Stromal cell of bone marrow (primary cell): Measurements from ENCODE around the gene EML1.

Source experiments
- DNase-seq: peaks from one replicate; pipeline ENCODE4 v3.0.0-alpha.2; 2012; ENCODE audit warnings: low read depth

The EML1 gene

DNA sequence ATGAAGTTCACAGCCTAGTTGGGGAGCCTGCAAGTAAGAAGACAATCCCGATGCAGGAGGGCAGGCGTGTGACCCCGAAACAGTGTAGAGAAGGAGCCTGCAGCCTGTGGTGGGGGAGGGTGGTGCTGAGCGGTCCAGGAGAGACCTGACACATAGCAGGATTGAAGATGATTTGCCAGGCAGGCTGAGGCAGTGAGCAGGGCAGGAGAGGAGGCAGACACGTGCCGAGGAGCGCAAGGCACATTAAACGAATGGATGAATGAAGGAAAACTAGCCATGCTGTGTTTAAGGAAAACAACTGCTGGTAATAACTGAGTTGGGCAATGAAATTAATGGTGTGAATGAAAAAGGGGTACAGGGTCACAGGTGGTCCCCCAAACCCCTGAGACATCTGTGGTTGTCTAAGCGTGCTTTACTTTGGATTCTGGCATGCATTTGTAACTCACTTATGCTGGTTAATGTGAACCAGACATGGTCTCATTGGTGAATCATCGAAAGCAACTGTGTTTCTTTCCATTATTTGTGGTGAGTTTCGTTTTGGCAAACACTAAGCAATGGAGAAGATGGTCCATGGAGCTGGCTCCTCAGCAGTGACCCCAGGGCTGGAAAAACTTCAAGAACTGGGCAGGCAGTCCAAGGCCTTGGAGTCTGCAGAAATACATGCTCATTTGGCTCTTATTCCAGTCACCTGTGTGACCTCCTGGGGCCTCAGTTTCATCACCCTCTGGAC, 175.1 kb downstream of the EML1 start:
- peak; percentile 93 for DNase-seq

DNA sequence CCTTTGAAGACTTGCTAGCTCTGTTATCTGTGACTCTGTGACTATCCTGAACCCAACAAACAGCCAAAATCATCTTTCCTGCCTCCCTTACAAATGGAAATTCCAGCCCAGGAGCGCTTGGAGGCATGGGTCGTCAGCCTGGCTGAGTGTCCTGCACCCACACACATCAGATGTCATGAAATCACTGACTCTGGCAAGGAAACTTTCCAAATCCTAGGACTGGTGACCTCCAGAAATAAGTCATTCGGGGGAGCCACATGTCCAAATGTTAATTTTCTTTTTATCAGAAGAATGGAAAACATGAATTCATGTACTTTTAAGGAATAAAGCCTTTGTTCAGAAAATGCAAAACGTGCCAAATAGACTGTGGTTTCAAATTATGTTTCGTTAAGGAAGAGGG, 175.7 kb downstream of the EML1 start:
- DNase-seq = peak; percentile 55

DNA sequence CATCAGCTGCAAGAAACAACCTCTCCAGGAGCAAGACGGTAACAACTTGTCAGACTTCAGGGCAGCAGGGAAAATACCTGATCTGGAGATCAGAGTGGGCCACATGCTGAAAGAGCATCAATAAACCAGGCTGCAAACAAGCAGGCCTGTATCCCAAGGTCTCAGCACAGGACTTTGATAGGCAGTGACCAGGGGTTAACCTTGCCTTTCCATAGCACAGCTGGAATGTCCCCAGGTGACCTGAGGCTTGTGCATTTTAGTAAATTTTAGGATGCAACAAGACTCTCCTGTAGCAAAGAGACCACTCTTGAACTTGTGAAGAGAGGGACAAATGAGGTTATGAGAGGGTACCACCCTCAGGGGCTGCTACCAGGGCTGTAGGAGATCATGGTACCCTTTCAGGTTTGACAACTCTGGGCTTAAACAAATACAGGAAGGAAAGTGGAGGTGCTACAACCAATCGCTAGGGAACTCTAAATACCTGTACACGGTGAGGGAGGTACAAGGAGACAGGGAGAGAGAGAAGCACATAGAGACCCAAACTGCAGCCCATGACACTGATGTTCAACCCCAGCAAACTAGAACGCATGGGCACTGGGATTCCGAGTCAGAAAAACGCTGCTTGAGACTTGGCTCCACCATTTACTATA, 176.6 kb downstream of the EML1 start:
- DNase-seq = no peak

DNA sequence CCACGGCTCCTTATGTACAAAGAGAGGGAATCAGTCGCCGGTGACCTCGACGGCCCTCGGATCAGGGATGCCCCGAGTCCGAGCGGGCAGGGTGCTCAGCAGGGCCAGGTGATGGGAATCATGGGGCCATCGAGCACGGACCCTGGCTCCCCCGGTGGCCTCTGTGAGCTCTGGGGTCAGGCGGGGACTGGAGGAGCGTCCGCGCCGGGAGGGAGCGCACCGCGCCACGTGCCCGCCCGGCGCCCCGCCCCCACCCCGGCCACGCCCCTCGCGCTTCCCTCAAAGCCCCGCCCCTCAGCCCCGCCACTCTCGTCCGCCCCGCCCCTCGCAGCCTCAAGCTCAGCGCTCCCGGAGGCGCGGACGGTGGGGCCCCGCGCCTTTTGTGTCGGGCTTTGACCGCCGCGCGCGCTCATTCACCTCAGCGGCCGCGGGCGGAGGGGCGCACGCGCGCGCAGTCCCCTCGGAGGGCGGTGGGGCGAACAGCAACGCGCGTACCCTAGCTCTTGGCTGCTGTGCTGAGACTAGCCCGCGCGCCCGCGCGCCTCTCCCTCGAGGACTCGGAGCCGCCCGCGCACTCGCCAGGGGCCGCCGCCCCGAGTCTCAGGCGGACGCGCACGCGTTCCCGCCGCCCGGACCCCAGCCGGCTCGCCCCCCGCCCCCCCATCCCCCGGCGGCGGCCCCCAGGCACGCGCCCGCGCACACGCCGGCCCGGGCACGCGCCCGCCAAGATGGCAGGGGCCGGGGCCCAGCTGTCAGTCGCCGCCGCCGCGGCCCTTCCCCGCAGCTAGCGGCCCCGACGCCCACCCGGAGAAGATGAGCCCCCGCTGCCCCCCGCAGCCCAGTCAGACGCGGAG, 178.1 kb downstream of the EML1 start:
- peak; percentile 55 for DNase-seq

DNA sequence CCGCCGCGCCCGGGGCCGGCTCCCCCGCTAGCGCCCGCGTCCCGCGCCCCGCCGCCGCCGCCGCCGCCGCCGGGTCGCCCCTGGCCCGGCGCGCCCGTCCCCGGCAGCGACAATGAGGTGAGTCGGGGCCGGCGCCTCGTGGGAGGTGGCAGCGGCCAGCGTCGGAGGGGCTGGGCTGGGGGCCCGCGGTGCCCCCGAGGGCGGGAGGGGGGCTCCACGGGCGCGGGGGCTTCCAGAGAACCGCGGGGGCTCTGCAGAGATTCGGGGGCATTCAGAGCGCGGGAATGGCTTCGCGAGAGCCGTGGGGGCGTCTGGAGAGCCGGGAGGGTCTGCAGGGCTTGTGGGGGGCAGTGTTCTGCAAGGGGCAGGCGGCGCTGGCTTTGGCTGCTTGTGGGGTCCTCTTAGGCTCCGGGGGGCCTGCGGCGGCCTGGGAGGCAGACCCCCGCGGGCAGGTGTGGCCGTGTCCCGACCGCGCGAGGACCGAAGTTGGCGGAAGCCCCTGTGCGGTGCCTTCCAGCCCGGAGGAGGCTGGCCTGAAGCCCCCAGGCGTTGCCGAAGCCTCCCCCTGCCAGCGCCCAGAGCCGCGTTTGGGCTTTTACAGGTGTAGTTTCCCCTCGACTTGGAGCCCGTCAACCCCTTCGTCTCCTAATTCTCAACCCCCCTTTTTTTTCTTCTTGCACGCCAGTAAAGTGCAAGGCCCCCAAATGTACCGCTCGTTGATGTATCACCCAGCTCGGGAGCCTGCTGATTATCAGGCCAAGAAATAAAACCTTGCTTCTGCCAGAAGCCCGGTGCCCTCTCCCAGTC, 178.9 kb downstream of the EML1 start:
- no peak for DNase-seq

DNA sequence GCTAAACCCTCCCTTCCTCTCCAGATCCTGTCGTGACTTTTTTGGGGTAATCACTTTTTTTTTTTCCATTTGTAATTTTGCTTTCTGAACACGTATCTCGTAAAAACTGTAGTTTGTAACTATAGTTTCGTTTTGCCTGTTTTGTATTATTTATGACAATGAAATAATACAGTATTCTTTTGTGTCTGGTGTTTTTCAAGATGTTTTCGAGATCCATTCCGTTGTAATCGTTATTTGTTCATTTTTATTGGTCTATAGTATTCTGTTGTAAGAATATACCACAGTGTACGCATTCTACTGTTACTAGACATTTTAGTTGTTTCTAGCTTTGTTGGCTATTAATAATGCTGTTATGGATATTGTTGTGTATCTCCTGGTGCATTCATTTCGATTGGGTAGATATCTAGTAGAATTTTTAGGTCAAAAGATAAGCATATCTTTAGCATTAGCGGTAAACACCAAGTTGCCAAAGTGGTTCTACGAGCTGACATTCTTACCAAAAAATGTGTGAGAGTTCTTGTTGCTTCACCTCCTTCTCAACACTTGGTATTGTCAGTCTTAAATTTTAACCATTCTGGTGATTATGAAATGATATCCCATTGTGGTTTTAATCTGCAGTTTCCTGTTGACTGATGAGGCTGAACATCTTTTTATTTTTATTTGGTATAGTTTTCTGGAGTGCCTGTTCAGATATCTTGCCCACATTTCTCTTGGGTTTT, 179.7 kb downstream of the EML1 start:
- no peak for DNase-seq

DNA sequence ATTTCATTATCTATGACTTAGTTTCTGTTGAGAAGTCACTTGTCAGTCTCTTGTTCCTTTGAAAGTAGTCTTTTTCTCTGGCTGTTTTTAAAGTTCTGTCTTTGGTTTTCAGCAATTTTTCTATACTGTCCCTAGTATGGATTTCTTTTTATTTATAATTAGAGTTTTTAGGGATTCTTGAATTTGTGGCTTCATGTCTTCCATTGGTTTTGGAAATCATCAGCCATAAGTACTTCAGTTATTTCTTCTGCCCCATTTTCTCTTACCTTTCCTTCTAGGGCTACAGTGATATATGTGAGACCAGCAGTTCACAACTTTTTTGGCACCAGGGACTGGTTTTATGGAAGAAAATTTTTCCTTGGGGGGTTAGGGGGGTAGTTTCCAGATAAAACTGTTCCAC, 182.0 kb downstream of the EML1 start:
- no peak for DNase-seq

DNA sequence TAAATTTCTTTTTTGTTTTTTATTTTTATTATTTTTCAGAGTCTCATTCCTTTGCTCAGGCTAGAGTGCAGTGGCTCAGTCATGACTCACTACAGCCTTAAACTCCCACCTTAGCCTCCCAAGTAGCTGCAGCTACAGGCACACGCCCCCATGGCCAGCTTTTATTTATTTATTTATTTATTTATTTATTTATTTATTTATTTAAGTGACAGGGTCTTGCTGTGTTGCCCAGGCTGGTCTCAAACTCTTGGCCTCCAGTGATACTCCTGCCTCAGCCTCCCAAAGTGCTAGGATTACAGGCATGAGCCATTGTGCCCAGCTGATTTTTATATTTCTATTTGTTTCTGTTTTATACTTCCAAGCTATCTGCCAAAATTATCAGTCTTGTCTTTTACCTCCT, 182.8 kb downstream of the EML1 start:
- no peak for DNase-seq

DNA sequence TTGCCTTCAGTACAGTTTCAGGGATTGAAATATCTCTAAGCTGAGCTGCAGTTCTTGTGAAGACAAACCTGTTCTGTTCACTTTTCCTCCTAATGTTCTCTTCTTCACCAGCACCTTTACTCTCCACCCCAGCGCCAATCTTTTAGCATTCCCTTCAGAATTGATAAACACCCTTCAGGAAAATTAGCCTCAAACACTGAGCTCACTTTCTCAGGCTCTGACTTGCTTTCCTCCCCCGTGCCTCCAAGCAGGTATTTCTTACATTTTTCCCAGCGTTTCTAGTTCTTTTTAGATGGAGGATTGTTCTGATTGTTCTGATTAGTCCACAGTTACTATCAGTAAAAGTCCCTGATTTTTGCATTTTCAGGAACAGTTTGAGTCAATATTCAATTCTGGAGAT, 183.5 kb downstream of the EML1 start:
- DNase-seq = no peak

DNA sequence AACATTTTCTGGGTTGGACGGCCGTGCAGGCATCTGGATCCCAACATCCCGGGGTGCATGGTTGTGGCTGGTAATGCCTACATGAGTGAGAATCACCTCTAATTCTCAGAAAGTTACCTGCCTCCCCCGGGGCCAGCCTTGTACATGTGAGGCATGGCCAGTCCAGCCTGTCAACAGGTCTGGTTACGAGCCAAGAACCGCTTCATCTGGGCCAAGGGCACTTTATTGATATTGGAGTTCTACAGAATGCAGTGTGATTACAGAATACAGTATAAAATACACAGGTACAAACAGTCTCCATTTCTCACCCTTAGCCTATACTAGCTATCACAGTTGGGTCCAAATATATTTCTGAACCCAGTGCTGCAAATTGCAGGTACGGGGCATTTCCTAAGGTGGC, 187.1 kb downstream of the EML1 start:
- DNase-seq = no peak

DNA sequence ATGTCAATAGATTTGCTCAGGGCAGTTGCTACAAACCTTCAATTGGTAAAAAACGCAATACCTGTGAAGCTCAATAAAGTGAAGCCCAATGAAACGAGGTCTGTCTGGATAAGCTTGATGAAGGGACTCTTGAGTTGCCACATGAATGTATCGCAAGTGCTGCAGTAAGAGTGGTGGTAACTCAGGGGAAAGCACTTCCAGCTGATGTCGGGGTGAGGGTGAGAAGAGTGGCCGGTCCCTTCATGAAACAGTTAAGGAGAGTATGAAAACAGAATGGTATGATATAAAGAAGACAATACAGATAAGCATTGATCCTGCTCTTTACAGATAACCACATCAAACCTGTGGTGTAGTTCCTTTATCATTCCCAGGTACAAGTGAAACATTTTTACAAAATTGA, 188.6 kb downstream of the EML1 start:
- no peak for DNase-seq

DNA sequence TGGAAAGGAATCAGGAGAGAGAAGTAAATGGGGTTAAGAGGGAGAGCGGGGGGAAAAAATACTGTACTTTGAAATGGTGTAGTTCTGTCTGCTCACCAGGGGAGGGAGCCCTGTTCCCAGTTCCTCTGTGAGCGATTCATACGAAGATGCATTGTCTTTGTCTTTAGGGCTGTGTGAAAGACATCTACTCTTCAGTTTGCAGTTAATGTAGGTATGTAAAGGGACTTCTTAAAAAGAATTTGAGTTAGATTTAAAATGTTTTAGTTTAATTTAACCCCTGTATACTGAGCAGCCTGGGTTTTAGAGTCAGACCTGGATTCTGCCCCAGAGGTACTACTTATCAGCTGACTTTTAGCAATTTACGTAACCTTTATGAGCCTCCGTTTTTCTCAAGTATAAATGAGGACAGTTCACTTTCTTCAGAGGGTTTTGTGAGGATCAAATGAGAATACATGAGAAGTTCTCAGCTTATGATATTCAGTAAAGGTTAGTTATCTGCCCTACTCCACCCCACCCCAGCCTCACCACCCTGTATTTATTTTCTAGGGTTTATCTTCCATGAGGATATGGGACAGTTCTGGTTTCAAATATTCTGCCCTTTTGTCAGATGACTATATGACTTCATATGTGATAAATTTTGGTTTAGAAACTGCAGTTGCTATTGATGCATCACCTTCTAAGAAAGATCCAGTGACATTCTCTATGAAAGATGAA, 189.5 kb downstream of the EML1 start:
- DNase-seq = peak; percentile 40

DNA sequence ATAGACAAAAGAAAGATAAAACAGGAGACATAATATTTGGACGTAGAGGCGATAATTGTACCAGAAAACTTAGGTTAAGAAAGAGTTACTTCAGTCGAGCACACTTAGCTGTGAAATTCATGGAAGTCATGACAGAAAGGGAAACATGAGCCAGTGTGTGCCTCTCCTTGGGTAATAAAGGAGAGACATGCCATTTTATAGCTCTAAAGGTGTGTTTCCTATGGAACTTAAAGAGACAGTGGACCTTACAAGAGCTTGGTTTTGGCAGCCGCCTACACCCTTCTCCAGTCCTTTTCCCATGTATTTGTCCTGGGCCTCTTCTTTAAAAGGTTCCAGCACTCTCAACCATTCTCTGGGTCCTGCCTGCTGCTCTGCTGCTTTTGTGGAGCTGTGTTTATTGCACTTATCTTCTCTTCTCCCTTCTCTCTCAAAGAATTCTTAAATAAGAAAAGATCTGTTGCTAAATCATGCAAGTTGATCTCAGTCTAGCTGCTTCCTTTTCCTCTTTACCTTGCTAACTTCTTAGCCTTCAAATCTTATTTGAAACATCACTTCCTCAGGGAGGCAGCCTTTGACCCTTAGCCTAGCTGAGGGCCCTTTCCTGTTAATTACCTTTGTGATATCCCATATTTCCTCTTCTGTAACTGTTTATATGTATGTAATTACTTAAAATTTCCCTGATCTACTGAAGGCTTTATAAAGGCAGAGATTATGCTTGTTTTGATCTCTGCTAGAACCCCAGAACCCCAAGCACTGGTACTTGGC, 190.2 kb downstream of the EML1 start:
- DNase-seq = no peak

DNA sequence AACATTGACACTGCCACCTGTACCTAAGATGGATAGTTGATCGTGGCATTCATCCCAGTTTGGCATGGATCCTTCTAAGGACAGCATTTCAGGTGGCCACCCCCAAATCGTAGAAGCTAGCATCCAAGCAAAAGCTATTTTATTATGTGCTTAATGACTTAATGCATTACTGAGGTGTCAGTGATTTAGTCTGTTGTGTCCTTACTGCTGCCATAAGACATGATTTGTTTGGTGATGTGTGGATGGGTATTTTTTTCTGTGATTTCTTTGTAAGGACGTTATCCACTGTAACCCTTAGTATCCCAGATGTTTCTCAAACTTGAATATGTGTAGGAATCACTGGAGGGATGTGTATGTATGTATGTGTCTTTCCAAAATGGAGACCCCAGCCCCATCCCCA, 190.8 kb downstream of the EML1 start:
- DNase-seq = no peak

DNA sequence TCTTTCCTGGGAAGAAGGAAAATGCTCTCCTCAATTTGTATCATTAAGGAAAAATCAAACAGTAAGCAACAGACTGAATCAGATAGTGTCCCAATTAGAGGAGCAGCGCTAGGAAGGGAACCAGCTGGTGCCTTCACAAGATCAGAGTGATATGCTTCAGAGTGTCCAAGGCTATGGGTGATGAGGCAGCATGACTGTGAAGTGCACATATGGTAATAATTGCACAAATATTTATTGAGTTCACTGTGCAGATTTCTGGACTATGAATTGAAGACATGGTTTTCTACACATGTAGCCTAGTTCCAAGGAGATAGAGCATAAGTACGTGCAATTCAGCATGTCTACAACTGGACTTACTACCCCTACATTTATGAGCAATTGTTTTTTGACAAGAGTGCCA, 193.2 kb downstream of the EML1 start:
- DNase-seq = no peak

DNA sequence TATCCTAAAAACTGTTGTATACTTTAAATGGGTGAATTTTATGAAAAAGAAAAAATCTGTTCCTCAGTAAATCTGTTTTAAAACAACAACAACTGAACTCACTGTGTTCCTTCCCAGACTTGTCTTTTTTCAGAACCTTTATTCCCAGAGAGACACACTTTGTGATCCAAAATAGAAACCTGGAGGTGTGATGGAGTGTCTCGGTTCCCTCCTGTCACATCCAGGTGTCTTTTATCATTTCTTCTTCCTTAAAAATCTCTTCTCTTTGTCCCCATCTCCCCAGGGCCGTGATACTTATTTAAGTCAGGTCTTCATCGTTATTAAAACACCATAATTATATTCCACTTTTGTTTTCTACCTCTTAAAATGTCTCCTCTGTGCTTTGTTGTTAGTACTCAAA, 195.8 kb downstream of the EML1 start:
- no peak for DNase-seq

DNA sequence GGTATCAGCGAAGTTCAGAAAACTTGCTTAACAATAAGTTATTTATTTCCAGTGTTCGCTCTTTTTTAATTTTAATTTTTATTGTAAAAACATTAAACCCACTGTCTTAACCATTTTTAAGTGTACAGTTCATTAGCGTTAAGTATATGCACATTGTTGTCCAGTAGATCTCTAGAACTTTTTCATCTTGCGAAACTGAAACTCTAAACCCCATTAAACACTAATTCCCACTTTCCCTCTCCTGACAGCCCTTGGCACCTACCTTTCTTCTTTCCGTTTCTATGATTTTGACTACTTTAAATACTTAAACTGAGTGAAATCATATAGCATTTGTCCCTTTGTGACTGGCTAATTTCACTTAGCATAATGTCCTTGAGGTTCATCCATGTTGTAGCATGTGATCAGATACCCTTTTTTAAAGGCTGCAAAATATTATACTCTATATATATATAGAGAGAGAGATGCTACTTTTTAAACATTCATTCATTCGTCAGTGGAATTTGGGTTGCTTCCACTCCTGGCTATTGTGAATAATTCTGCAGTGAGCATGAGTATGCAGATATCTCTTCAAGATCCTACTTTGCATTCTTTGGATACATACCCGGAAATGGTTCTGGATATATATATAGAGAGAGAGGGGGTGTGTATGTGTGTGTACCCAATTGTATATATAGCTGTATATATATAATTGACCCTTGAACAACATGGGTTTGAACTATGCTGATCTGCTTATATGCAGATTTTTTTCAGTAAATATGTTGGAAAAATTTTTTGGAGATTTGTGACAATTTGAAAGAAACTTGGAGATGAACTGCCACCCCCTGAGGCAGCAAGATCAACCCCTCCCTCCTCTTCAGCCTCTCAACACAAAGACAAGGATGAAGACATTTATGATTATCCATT, 197.3 kb downstream of the EML1 start:
- DNase-seq = no peak

DNA sequence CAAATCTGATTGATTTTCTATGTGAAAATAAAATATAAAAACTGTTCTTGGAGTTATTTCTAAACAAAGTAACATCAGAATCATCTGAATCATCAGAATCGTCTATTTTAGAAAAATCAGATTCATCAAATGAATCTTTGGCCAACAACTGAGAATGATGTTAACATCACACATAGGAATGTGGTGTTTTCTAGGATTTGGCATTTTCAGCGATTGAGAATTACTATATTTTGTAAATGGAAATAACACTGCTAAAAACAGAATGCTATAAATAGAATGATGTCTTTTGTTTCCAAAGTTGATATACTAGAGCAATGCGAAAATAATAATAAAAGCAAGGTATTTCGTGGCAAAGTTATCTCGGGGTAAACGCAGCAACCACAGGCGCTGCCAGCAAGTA, 198.1 kb downstream of the EML1 start:
- DNase-seq = no peak
